HG02610 (cell line): ENCODE results near the gene DSG4.

Experiments used
- ATAC-seq: cut with Tn5 transposase; IDR thresholded peaks from one replicate; pipeline ENCODE4 v1.9.1; 2021; ENCODE audit warnings: mild to moderate bottlenecking, moderate library complexity; ENCODE audit not compliant: unreplicated experiment

DSG4 gene

DNA sequence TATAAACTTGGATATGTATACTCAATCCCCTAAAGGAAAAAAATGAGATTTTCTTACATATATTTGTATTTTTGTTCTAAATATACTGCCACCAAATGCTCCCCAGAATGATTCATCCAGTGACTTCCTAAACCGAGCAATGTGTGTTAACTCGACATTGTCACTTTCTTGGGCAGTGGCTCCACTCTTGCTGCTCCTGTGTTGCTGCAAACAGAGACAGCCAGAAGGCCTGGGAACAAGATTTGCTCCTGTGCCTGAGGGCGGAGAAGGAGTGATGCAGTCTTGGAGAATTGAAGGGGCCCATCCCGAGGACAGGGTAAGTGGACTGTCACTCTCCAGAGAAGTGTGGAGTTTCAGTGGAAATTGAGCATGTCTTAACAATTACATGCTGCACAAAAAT lies 32.7 kb downstream of the DSG4 start:
- no peak for ATAC-seq

DNA sequence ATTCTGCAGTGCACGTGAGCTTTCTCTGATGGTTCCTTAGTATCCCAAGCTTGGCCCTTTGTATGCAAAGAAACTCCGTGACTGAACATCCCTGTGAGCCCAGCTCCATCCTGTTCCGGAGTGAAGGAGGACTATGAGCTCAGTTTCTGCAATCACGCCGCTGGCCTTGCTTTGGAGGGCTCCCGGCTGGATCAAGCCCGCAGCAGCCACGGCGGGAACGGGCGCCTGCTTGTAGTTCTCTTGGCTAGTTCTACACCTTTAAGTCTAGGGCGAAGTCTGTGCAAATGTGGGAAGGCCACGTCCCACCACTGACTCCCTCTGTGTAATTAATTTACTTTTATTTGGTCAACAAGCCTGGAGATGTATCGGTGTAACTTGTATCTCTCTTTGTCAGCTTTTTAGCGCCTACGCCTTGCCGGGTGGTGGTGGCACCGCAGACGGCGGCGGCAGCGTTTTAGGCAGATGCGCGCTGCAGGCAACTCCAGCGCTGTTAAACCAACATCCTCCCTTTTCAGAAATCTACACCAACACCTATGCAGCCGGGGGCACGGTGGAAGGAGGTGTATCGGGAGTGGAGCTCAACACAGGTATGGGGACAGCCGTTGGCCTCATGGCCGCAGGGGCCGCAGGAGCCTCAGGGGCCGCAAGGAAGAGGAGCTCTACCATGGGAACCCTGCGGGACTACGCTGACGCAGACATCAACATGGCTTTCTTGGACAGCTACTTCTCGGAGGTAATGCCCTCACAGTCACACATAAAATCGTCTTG lies 34.3 kb downstream of the DSG4 start:
- no peak for ATAC-seq

DNA sequence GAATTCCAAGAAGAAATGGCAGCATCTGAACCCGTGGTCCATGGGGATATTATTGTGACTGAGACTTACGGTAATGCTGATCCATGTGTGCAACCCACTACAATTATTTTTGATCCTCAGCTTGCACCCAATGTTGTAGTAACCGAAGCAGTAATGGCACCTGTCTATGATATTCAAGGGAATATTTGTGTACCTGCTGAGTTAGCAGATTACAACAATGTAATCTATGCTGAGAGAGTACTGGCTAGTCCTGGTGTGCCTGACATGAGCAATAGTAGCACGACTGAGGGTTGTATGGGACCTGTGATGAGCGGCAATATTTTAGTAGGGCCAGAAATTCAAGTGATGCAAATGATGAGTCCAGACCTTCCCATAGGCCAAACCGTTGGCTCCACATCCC lies 36.6 kb downstream of the DSG4 start:
- no peak for ATAC-seq

DNA sequence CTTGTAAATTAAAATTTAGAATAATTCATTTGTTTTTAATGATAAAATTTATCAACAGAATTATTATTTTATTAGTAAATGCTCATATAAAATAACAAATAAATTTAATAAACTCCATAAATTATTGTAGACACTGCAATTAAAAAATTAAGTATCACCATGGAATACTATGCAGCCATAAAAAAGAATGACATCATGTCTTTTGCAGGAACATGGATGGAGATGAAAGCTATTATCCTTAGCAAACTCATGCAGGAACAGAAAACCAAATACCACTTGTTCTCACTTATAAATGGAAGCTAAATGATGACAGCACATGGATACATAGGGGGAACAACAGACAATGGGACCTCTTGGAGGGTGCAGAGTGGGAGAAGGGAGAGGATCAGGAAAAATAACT lies 41.3 kb downstream of the DSG4 start:
- no peak for ATAC-seq

GRCh38 chr18:31419457-31419932 lies 42.9 kb downstream of the DSG4 start:
- ATAC-seq = no peak

- ATAC-seq = no peak
Measured at GRCh38 chr18:31420032-31420431, 43.5 kb downstream of the DSG4 start.

DNA sequence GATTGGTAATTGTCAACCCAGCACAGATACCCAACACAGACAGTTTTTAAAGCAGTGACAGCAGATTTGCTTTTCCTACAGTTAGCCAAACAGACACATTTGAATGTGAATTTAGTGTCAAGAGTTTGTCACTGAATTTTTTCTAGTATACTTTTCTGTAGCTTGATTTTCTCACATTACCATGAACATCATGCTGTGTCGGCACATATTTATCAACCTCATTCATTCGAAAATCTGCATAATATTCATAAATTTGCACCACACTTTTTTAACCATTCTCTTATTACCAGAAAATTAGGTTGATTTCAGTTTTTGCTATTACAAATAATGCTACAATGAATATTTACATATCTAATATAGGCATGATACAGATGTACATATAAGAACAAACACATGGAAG lies 43.9 kb downstream of the DSG4 start:
- ATAC-seq = no peak

GRCh38 chr18:31424383-31424988 lies 47.9 kb downstream of the DSG4 start:
- peak; percentile 71 for ATAC-seq

- ATAC-seq = no peak
Measured at GRCh38 chr18:31426021-31426420, 49.4 kb downstream of the DSG4 start.

DNA sequence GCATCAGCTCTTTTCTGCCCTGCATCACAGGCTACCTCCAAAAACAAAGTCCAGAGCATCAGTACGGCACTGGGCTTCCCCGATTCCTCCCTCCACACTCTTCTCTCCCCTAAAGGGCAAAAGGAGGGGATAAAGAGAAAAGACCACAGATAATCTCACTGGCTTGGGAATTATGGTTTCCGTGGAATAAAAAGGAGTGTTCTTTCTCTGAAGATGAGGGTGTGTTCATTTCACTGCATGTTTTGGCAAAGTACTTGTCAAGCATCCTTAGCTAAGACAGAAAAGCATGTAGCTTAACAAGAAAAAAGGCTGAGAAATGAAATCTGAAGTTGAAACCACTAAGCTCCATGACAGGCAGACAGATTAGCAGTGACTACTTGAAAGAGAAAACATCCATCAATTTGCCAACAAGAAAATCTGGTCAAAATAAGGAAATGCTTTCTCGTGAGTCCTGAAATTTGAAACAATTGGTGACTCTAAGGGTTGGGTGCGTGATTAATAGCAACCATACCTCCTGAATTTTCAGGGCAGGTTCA lies 50.4 kb downstream of the DSG4 start:
- no peak for ATAC-seq

GRCh38 chr18:31428211-31428610 lies 51.6 kb downstream of the DSG4 start:
- no peak for ATAC-seq

- ATAC-seq = no peak
Measured at GRCh38 chr18:31429623-31430022, 53.0 kb downstream of the DSG4 start.

DNA sequence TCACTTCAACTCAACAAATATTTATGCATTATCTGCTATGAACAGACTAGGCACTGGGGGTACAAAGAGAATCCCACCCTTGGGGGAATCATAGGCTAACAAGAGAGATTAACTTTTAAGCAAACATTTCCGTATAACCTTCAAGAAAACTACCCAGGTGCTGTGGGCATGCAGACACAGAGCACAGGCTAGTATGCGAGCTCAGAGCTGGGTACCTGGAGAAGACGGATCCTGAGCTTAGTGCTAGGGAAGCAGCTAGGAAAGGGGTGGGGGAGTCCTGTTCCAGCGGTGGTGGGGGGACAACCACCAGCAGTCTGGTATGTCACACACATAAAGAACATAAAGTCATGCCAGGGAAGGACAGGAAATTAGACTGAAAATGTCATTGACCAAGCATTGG lies 53.5 kb downstream of the DSG4 start:
- ATAC-seq = no peak

- ATAC-seq = no peak
Measured at GRCh38 chr18:31430554-31430953, 54.0 kb downstream of the DSG4 start.

DNA sequence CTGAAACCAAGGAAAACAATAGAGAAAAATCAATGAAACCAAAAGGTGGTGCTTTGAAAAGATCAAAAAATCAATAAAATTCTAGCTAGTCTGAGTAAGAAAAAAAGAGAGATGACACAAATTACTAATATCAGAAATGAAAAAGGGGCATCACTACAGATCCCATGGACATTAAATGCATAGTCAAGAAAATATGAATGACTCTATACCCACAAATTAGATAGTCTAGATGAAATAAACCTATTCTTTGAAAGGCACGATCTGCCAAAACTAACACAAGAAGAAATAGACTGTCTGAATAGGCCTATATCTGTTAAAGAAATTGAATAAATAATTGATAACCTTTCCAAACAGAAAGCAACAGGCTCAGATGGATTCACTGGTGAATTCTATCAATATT lies 55.7 kb downstream of the DSG4 start:
- no peak for ATAC-seq

DNA sequence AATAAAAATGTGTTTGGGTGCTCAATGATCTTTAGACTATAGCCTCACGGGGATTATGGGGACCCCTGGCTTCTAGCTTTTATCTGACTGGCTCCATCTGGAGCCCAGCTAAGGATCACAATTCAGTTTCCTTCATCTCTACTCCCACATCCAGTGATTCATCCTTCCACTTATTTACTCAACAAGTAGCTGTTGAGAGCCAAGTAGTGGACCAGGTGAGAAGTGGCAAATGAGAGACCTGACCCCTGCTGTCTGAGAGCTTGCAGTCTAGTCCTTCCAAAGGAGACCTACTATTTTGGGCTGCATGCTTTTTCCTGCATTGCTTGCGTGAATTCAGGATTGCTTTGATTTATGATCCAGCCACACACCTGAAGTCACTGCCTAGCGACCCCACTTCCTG lies 60.2 kb downstream of the DSG4 start:
- no peak for ATAC-seq

GRCh38 chr18:31438402-31438801 lies 61.8 kb downstream of the DSG4 start:
- ATAC-seq = peak; percentile 94

DNA sequence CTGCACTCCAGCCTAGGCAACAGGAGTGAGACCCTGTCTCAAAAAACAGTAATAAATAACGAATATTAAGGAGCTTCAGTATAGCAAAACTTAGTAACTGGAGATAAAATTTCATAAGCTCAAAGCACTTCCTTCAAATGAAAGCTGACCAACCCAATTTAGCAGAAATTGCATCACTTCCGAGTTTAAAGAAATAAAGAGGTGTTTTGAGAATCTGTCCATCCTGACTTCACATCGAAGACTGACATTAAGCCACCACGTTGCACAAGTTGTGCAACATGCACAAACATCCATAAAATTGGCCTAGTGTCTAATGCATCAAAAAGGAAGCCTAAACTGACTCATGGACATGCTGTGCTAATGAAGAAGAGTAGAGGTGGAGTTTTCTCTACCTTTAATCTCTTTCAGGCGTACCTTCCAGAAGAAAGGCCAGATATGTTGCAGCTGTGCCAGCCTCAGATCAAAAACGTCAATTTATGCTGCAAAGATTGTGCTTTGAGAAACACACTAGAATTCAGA lies 63.3 kb downstream of the DSG4 start:
- ATAC-seq = no peak

GRCh38 chr18:31440787-31441186 lies 64.2 kb downstream of the DSG4 start:
- no peak for ATAC-seq

DNA sequence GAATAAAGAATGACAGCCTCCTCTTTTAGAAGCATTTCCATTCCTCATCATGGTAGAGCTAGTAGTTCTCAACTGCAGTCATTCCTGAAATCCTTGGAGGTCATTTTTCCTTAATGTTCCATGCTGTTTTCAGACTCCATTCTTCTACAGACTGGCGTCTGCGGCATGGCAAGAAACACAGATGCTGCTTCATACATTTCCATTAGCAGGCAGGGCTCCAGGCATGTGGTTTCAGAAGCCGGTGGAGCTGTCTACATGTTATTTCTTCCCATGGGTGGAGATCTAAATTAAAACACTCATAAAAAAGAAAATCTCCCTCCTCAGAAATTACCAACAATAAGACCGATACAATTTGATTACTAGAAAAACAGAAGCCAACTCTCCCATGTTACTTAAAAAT lies 64.9 kb downstream of the DSG4 start:
- ATAC-seq = no peak

- no peak for ATAC-seq
Measured at GRCh38 chr18:31444142-31444541, 67.6 kb downstream of the DSG4 start.

DNA sequence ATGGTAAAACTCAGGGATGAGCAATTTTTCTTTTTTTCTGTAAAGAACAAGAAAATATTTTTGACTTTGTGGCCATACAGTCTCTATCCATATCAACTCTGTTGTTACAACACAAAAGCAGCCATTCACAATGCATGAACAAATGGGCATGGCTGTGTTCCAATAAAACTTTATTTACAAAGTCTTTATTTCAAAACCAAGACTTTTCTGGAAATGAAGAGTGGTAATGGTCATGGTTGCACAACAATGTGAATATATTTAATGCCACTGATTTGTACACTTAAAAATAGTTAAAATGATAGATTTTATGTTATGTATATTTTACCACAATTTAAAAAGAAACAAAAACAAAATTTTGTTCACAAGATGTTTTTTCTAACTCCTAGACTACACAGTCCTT lies 69.3 kb downstream of the DSG4 start:
- ATAC-seq = no peak
